ENCODE results near the gene AOAH. TPM values are rescaled to one million over a fixed set of nuclear protein-coding genes. Genes with fewer than 3 reads are reported as not detected.

AOAH gene
- total RNA-seq, 2 donors from 2014 or later = 5.2 to 6.0 TPM

- DNase-seq (ENCODE audit: low spot score in 2 of 2) (no peak), ATAC-seq (peak in 1 of 2 donors; percentile 29)
- Mint-ChIP-seq H3K36me3 (peaks cover 4 to 11% of the 10 kb centered on the region in 2 donors), H3K27ac (no peak overlapping the region), H3K9me3 (no peaks in the 10 kb centered on the region)
These were observed 22.1 kb upstream of the AOAH start for GRCh38 chr7:36746347-36746746.

- Mint-ChIP-seq H3K36me3 (no peaks in the 10 kb centered on the region), H3K9me3 (no peaks in the 10 kb centered on the region), H3K27ac (no peak overlapping the region)
- ATAC-seq (no peak), DNase-seq (ENCODE audit: low spot score in 2 of 2) (no peak)
These were observed 18.8 kb upstream of the AOAH start for GRCh38 chr7:36742911-36743775.

DNA sequence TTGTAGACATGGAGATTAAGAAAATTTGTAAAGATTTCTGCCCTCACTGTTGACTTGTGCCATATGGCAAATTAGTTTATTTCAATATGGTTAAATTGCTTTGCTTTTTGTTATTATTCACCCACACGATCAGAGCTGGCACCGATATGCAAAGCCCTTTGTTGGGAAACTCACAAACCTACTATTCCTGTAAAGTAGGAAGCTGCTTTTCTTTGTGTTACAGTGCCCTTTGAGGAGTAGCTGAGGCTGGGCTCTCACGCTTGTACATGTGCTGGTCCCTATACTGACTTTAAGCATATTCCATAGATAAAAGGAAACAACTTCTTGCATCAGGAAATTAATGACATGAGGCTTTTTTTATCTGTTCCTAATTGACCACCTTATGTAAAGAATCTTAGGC is 17.6 kb upstream of the AOAH start:
- Mint-ChIP-seq H3K9me3 (no peaks in the 10 kb centered on the region), H3K27ac (no peak overlapping the region), H3K36me3 (no peaks in the 10 kb centered on the region)
- ATAC-seq = no peak
- DNase-seq (ENCODE audit: low spot score in 2 of 2) = no peak

DNA sequence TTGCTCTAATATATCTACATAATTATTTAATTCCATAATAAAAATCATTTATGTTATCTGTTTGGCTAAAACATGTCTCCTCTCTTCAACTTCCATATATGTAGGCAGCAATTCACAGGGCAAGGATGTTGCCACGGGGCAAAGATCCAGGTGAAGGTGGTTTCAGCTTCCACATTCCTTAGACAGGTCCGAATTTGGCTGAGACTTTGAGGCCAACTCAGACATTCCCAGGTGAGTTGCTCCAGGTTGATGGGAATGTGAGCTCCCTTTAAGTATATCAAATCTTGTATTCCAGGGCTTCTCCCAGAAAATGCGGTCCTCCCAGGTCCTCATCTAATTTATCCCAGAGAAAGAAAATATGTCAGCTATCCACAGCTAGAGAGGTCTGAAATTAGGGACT is 15.1 kb upstream of the AOAH start:
- no peak overlapping the region for H3K27ac Mint-ChIP-seq
- peaks cover 0 to 4% of the 10 kb centered on the region in 2 donors for H3K36me3 Mint-ChIP-seq
- DNase-seq (ENCODE audit: low spot score in 2 of 2) (no peak), ATAC-seq (no peak)
- H3K9me3 Mint-ChIP-seq = peaks cover 0 to 4% of the 10 kb centered on the region in 2 donors

GRCh38 chr7:36736899-36737211 is 12.6 kb upstream of the AOAH start:
- peaks cover 0 to 19% of the 10 kb centered on the region in 2 donors for H3K9me3 Mint-ChIP-seq
- ATAC-seq = peak in 1 of 2 donors; percentile 55
- no peak for DNase-seq (ENCODE audit: low spot score in 2 of 2)
- peak overlapping the region in 1 of 2 donors; percentile 23 for H3K27ac Mint-ChIP-seq
- H3K36me3 Mint-ChIP-seq = peaks cover 25% of the 10 kb centered on the region in 2 donors

DNA sequence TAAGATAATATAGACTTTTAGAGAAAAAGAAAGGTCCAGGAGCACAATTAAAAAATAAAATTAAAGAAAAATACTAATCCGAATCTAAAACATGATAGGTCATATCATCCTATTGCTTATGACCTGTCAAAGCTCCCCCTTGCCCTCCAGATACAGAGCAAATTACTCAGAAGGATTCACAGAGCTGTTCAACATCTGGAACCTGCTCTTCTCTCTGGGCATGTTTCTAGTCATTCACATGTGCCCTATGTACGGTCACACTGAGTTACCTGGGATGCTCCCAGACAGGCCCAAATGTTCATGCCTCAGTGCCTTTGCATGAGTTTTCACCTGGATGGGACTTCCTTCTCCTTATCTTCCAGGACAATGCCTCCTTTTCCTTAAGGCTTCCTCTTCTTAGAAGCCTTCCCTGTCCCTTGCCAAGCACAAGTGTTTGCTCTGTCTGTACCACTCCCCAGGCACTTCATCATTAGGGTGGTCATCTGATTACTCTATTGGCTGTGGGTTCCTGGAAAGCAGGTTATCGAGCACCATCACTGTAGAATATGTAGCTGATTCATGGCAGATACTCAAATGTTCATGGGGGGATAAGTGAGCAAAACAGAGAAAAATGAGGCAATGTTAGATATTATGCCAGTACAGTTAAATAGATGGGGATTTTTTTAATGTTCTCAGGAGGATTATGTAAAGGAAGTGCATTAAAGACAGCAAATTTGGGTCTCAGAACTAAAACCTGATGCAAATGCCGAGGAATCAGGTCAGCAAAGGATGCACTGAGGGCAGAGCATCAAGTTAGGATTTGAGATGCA is 12.0 kb upstream of the AOAH start:
- peak overlapping the region in 1 of 2 donors; percentile 59 for H3K27ac Mint-ChIP-seq
- H3K9me3 Mint-ChIP-seq = peaks cover 0 to 23% of the 10 kb centered on the region in 2 donors
- DNase-seq (ENCODE audit: low spot score in 2 of 2) = no peak
- peak; percentile 33 to 56 for ATAC-seq
- peaks cover 27 to 29% of the 10 kb centered on the region in 2 donors for H3K36me3 Mint-ChIP-seq

- Mint-ChIP-seq H3K36me3 (peaks cover 34 to 40% of the 10 kb centered on the region in 2 donors), H3K9me3 (peaks cover 2 to 27% of the 10 kb centered on the region in 2 donors), H3K27ac (no peak overlapping the region)
- ATAC-seq = peak; percentile 21 to 32
- no peak for DNase-seq (ENCODE audit: low spot score in 2 of 2)
These were observed 10.9 kb upstream of the AOAH start for GRCh38 chr7:36735172-36735571.

GRCh38 chr7:36734731-36735130 is 10.4 kb upstream of the AOAH start:
- Mint-ChIP-seq H3K36me3 (peaks cover 36 to 45% of the 10 kb centered on the region in 2 donors), H3K27ac (no peak overlapping the region), H3K9me3 (peaks cover 2 to 27% of the 10 kb centered on the region in 2 donors)
- peak; percentile 74 to 85 for ATAC-seq
- DNase-seq (ENCODE audit: low spot score in 2 of 2) = no peak

DNA sequence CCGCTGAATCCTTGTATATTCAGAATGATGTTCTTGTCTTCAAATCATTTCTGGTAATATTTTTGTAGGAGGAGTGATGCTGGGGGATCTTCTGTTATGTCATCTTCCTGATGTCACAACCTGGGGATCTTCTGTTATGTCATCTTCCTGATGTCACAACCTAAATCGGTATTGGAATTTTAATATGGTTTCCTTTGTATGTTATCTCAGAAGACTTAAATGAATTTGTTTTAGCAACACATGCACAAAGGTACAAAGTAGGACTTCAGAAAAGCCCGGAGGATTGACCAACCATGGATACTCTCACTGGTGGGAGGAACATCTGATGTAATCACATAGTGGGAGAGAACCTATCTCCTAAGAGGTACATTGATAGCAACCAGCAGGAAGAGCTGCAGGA is 9.1 kb upstream of the AOAH start:
- peaks cover 7 to 34% of the 10 kb centered on the region in 2 donors for H3K9me3 Mint-ChIP-seq
- peaks cover 41 to 55% of the 10 kb centered on the region in 2 donors for H3K36me3 Mint-ChIP-seq
- no peak for DNase-seq (ENCODE audit: low spot score in 2 of 2)
- ATAC-seq = no peak
- H3K27ac Mint-ChIP-seq = no peak overlapping the region

GRCh38 chr7:36732806-36733205 is 8.5 kb upstream of the AOAH start:
- H3K9me3 Mint-ChIP-seq = peaks cover 7 to 34% of the 10 kb centered on the region in 2 donors
- H3K27ac Mint-ChIP-seq = no peak overlapping the region
- ATAC-seq (no peak), DNase-seq (ENCODE audit: low spot score in 2 of 2) (no peak)
- peaks cover 41 to 55% of the 10 kb centered on the region in 2 donors for H3K36me3 Mint-ChIP-seq

GRCh38 chr7:36730046-36730445 is 5.8 kb upstream of the AOAH start:
- DNase-seq (ENCODE audit: low spot score in 2 of 2) = no peak
- no peak for ATAC-seq
- Mint-ChIP-seq H3K27ac (no peak overlapping the region), H3K9me3 (peaks cover 7 to 30% of the 10 kb centered on the region in 2 donors), H3K36me3 (peaks cover 41 to 51% of the 10 kb centered on the region in 2 donors)

GRCh38 chr7:36728143-36728542 is 3.8 kb upstream of the AOAH start:
- H3K27ac Mint-ChIP-seq = no peak overlapping the region
- no peak for DNase-seq (ENCODE audit: low spot score in 2 of 2)

DNA sequence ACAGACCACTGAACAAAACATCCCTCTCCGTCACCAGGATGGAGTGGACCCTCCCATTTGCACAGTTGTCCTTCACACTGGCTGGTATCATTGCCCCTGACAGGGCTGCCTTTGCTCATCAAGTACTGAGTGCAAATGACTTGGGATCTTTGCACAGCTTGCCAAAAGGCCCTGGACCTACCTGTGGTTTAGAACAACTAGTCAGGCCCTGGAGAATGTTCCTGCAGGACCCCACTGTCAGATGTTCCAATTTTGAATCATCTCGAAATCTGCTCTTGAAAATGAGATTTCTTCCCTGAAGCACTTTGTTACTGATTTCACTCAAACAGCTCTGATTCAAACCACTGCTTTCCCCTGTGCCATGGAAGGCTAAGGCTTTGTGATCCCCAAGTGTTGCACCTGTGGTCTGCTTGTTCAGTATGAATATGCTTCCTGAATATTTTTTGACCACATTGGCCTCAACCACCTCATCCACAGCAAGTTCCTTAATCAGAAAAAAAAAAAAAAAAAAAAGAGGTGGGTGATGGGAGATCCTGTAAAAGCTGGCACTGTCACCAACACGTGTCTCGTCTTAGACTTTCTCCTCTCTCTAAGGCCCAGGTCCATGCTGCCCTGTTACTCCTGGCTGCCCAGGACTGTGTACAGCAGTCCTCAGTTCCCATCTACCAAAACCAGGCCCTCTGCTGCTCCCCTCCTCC is 2.7 kb upstream of the AOAH start:
- peaks cover 22 to 31% of the 10 kb centered on the region in 2 donors for H3K36me3 Mint-ChIP-seq
- H3K27ac Mint-ChIP-seq = peak overlapping the region; percentile 65 to 73
- ATAC-seq (peak; percentile 80 to 84), DNase-seq (ENCODE audit: low spot score in 2 of 2) (peak; percentile 52 to 58)
- peaks cover 7 to 17% of the 10 kb centered on the region in 2 donors for H3K9me3 Mint-ChIP-seq

More at GRCh38 chr7:36728143-36728542, 3.8 kb upstream of the AOAH start:
- peaks cover 34 to 40% of the 10 kb centered on the region in 2 donors for H3K36me3 Mint-ChIP-seq
- ATAC-seq = no peak
- H3K9me3 Mint-ChIP-seq = peaks cover 7 to 24% of the 10 kb centered on the region in 2 donors

DNA sequence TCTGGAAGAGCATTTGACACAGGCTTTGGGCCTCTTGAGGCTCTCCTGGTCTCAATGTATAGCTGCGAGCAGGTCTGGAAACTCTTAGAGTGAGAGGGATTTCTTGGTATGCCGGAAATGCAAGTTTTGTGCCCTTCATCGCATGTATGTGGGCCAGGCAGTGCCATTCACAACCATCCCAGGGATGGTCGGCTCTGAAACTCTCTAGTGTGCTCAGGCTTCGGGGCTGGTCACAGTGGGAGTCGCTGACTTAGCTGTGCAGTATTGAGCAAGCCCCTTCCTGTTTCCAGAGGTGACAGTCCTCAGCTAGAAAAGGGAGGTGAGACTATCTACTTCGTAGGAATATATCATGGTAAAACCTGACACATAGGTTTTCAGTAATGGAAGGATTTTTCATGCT is 2.0 kb upstream of the AOAH start:
- Mint-ChIP-seq H3K9me3 (peaks cover 7 to 11% of the 10 kb centered on the region in 2 donors), H3K27ac (peak overlapping the region; percentile 65 to 73), H3K36me3 (peaks cover 19 to 29% of the 10 kb centered on the region in 2 donors)
- DNase-seq (ENCODE audit: low spot score in 2 of 2) (no peak), ATAC-seq (peak; percentile 36 to 47)

DNA sequence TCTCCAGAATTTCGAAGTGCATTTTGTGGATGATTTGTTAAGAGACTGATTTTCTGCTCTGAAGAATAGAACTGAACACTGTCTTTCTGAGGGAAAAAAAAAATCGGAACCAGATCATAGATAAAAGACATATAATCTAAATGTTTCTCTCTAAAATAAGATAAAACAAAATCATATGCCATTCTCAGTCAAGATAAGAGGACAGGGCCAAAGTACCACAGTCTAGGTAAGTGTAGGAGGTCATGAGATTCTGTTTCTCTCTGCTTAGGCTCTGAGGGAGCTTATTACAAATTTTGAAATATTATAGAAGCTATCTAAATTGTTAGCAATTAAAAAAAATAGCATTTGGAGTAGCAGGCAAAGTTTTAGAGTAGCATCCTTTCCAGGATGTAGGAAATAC is 702 bp upstream of the AOAH start:
- H3K9me3 Mint-ChIP-seq = peaks cover 4 to 7% of the 10 kb centered on the region in 2 donors

DNA sequence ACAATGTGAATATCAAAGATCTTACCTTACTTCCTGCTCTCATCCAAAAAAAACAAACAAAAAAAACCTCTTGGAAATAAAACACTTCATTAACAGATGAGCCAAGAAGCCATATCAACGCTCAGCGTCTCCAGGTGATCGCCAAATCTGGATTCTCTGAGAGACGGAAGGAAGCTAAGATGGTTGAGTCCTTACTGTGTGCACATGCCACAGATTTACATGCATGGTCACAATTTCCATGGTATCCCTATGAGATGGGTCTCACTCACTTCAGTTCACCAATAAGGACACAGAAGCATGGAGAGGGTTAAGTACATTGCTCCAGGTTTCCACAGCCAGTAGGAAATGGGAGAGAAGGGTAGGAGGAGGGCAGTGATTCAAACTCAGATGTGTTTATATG is 1.0 kb downstream of the AOAH start:
- DNase-seq (ENCODE audit: low spot score in 2 of 2) (no peak), ATAC-seq (no peak)
- peaks cover 5 to 8% of the 10 kb centered on the region in 2 donors for H3K36me3 Mint-ChIP-seq
- peaks cover 0 to 4% of the 10 kb centered on the region in 2 donors for H3K9me3 Mint-ChIP-seq
- peak overlapping the region; percentile 10 to 80 for H3K27ac Mint-ChIP-seq

More for the DNA sequence above, 702 bp upstream of the AOAH start:
- DNase-seq (ENCODE audit: low spot score in 2 of 2) (no peak), ATAC-seq (no peak)
- peaks cover 10 to 21% of the 10 kb centered on the region in 2 donors for H3K36me3 Mint-ChIP-seq
- peak overlapping the region in 1 of 2 donors; percentile 80 for H3K27ac Mint-ChIP-seq
